Skeletal muscle tissue (tissue), 4 donors: Measurements from ENCODE around the gene BACH2. TPM values are rescaled to one million over a fixed set of nuclear protein-coding genes. Genes with fewer than 3 reads are reported as not detected.
"Not testable (repeated sequence)": the region's sequence is repeated elsewhere in the genome, so short reads cannot be mapped to it uniquely, and the experiment has no call there.

Experiments used
- H3K27ac ChIP-seq: one replicate; pipeline ENCODE4 v1.7.0; 2013; ENCODE audit warnings: mild to moderate bottlenecking, low read depth, low read length, inconsistent platforms
- H3K27me3 ChIP-seq, 3 donors: one replicate each; pipeline ENCODE4 v1.7.0; 2013; ENCODE audit warnings: low read length in 3 of 3; ENCODE audit not compliant: control insufficient read depth in 3 of 3, insufficient read depth in 3 of 3
- H3K36me3 ChIP-seq, 3 donors: one replicate each; pipeline ENCODE4 v1.7.0; 2013; ENCODE audit warnings: low read length in 3 of 3; ENCODE audit not compliant: control insufficient read depth in 3 of 3, insufficient read depth in 3 of 3
- H3K4me1 ChIP-seq, 3 donors: one replicate each; pipeline ENCODE4 v1.7.0; 2013; ENCODE audit warnings: low read length in 3 of 3, mild to moderate bottlenecking in 3 of 3; ENCODE audit not compliant: control insufficient read depth in 3 of 3, insufficient read depth in 3 of 3
- H3K4me3 ChIP-seq, 3 donors: one replicate each; pipeline ENCODE4 v1.7.0; 2013; ENCODE audit warnings: low read length in 3 of 3
- H3K9ac ChIP-seq, 3 donors: one replicate each; pipeline ENCODE4 v1.7.0; 2013; ENCODE audit warnings: low read length in 3 of 3, mild to moderate bottlenecking in 3 of 3, moderate library complexity in 2 of 3, low read depth in 1 of 3
- H3K9me3 ChIP-seq, 3 donors: one replicate each; pipeline ENCODE4 v1.7.0; 2013; ENCODE audit warnings: low read length in 3 of 3; ENCODE audit not compliant: control insufficient read depth in 3 of 3
- total RNA-seq: library from RNA; depleted of rRNA; stranded (reverse); fragments of >200 nt; gene quantifications from one replicate; pipeline ENCODE4 v1.2.3, GENCODE V29; 2014
- donor health status: Osteomylitis.

The BACH2 gene
- total RNA-seq, 1 donor from 2014 or later = 3.7 TPM

GRCh38 chr6:90072501-90072900 is 224.1 kb downstream of the BACH2 start:
- Histone ChIP-seq H3K4me3 (no peak overlapping the region), H3K27me3 (no peaks in the 10 kb centered on the region), H3K9me3 (no peaks in the 10 kb centered on the region), H3K36me3 (peaks cover 0 to 1% (median 0%) of the 10 kb centered on the region in 3 donors), H3K9ac (no peak overlapping the region), H3K4me1 (peaks cover 3 to 21% (median 6%) of the 10 kb centered on the region in 3 donors), H3K27ac (no peak overlapping the region)

DNA sequence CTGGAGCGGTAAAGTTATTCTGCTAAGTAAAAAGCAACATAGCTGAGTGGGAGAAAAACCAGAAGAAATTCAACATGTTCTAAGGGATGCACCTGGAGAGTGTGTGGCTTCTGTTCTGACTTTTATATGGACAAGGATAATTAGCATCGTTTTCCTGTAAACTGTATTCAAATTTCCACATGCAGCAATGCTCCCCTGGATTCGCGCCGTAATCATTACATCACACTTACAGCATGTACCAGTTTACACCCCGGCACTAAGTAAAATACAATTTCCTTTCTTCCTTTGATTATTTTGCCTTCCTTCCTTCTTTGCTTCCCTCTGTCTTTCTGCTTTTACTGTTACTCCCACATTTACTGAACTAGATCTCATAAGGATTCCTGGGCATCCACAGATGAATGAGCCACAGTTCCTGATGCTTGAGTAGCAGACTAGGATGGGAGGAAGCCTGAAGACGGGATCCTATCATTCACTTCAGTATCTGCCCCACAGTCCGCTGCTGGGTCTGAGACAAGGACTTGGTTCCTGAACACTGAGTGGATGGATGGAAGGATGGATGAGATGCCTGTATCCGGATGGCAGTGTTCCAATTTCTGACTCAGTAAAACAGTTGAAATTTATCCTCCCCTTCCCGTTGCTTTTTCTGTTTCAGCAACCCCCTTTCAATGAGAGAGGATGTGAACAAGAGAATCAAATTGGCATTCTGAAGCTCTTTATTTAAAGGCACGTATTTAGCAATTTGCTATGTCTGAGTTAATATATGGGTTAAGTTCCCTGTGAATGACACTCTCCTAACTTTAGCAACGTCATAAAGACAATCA is 227.7 kb downstream of the BACH2 start:
- Histone ChIP-seq H3K9me3 (no peaks in the 10 kb centered on the region), H3K27me3 (no peaks in the 10 kb centered on the region), H3K27ac (no peak overlapping the region), H3K9ac (no peak overlapping the region), H3K4me1 (peaks cover 6 to 30% (median 10%) of the 10 kb centered on the region in 3 donors), H3K36me3 (peaks cover 0 to 2% (median 0%) of the 10 kb centered on the region in 3 donors), H3K4me3 (no peak overlapping the region)

- Histone ChIP-seq H3K27me3 (no peaks in the 10 kb centered on the region), H3K9ac (no peak overlapping the region), H3K4me1 (peaks cover 8 to 27% (median 10%) of the 10 kb centered on the region in 3 donors), H3K4me3 (no peak overlapping the region), H3K27ac (no peak overlapping the region), H3K9me3 (no peaks in the 10 kb centered on the region), H3K36me3 (peaks cover 0 to 2% (median 0%) of the 10 kb centered on the region in 3 donors)
These were observed 228.4 kb downstream of the BACH2 start for GRCh38 chr6:90068264-90068663.

GRCh38 chr6:90066697-90067096 is 229.9 kb downstream of the BACH2 start:
- Histone ChIP-seq H3K4me3 (no peak overlapping the region), H3K36me3 (peaks cover 0 to 2% (median 0%) of the 10 kb centered on the region in 3 donors), H3K27me3 (no peaks in the 10 kb centered on the region), H3K4me1 (peaks cover 6 to 14% (median 7%) of the 10 kb centered on the region in 3 donors), H3K27ac (no peak overlapping the region), H3K9me3 (no peaks in the 10 kb centered on the region), H3K9ac (no peak overlapping the region)

DNA sequence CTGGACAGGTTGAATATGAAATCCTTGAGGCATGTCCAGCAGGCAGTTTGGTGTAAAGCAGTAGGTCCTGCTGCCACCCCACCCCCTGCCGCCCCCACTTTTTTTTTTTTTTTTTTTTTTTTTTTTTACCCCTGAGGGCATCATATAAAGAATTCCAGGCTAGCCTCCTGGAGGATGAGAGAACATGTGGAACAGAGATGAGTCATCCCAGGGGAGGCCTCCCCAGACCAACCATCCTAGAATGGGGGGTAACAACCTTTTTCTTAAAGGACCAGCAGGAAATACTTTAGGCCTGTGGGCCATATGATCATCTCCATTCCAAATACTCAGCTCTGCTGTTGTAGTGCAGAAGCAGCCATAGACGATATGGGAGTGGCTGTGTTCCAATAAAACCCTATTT is 231.5 kb downstream of the BACH2 start:
- H3K4me1 ChIP-seq = peaks cover 6 to 12% (median 7%) of the 10 kb centered on the region in 3 donors
- no peak overlapping the region for H3K9ac ChIP-seq
- H3K27ac ChIP-seq = no peak overlapping the region
- H3K36me3 ChIP-seq = peaks cover 0 to 2% (median 0%) of the 10 kb centered on the region in 3 donors
- H3K4me3 ChIP-seq = no peak overlapping the region
- no peaks in the 10 kb centered on the region for H3K9me3 ChIP-seq
- H3K27me3 ChIP-seq = no peaks in the 10 kb centered on the region

- Histone ChIP-seq H3K9me3 (no peaks in the 10 kb centered on the region), H3K4me3 (no peak overlapping the region), H3K9ac (no peak overlapping the region), H3K36me3 (peaks cover 0 to 2% (median 0%) of the 10 kb centered on the region in 3 donors), H3K27ac (no peak overlapping the region), H3K27me3 (no peaks in the 10 kb centered on the region), H3K4me1 (peaks cover 6 to 10% (median 7%) of the 10 kb centered on the region in 3 donors)
These were observed 234.0 kb downstream of the BACH2 start for GRCh38 chr6:90062667-90063066.

- Histone ChIP-seq H3K27me3 (no peaks in the 10 kb centered on the region), H3K9ac (no peak overlapping the region), H3K4me3 (no peak overlapping the region), H3K9me3 (no peaks in the 10 kb centered on the region), H3K27ac (no peak overlapping the region), H3K4me1 (peaks cover 5 to 7% (median 6%) of the 10 kb centered on the region in 3 donors), H3K36me3 (no peaks in the 10 kb centered on the region)
These were observed 234.6 kb downstream of the BACH2 start for GRCh38 chr6:90062051-90062450.

GRCh38 chr6:90059178-90059577 is 237.5 kb downstream of the BACH2 start:
- H3K4me1 ChIP-seq = not testable (repeated sequence)

DNA sequence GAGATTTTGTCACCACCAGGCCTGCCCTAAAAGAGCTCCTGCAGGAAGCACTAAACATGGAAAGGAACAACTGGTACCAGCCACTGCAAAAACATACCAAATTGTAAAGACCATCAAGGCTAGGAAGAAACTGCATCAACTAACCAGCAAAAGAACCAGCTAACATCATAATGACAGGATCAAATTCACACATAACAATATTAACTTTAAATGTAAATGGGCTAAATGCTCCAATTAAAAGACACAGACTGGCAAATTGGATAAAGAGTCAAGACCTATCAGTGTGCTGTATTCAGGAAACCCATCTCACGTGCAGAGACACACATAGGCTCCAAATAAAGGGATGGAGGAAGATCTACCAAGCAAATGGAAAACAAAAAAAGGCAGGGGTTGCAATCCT is 240.7 kb downstream of the BACH2 start:
- not testable (repeated sequence) for H3K27me3 ChIP-seq, H3K27ac ChIP-seq, H3K9ac ChIP-seq, H3K4me3 ChIP-seq, H3K9me3 ChIP-seq, H3K4me1 ChIP-seq, H3K36me3 ChIP-seq

More at GRCh38 chr6:90059178-90059577, 237.5 kb downstream of the BACH2 start:
- not testable (repeated sequence) for H3K36me3 ChIP-seq, H3K4me3 ChIP-seq, H3K9me3 ChIP-seq, H3K27ac ChIP-seq, H3K9ac ChIP-seq, H3K27me3 ChIP-seq

DNA sequence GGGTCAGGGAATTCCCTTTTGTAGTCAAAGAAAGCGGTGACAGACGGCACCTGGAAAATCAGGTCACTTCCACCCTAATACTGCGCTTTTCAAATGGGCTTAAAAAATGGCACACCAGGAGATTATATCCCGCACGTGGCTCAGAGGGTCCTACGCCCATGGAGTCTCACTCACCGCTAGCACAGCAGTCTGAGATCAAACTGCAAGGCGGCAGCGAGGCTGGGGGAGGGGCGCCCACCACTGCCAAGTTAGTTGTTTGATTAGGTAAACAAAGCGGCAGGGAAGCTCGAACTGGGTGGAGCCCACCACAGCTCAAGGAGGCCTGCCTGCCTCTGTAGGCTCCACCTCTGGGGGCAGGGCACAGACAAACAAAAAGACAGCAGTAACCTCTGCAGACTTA is 242.4 kb downstream of the BACH2 start:
- not testable (repeated sequence) for H3K9ac ChIP-seq, H3K9me3 ChIP-seq, H3K4me3 ChIP-seq, H3K27me3 ChIP-seq, H3K4me1 ChIP-seq, H3K27ac ChIP-seq, H3K36me3 ChIP-seq
